ENCODE measurements around the gene UGT1A8.
"Not testable (repeated sequence)": the region's sequence is repeated elsewhere in the genome, so short reads cannot be mapped to it uniquely, and the experiment has no call there.

The UGT1A8 gene

DNA sequence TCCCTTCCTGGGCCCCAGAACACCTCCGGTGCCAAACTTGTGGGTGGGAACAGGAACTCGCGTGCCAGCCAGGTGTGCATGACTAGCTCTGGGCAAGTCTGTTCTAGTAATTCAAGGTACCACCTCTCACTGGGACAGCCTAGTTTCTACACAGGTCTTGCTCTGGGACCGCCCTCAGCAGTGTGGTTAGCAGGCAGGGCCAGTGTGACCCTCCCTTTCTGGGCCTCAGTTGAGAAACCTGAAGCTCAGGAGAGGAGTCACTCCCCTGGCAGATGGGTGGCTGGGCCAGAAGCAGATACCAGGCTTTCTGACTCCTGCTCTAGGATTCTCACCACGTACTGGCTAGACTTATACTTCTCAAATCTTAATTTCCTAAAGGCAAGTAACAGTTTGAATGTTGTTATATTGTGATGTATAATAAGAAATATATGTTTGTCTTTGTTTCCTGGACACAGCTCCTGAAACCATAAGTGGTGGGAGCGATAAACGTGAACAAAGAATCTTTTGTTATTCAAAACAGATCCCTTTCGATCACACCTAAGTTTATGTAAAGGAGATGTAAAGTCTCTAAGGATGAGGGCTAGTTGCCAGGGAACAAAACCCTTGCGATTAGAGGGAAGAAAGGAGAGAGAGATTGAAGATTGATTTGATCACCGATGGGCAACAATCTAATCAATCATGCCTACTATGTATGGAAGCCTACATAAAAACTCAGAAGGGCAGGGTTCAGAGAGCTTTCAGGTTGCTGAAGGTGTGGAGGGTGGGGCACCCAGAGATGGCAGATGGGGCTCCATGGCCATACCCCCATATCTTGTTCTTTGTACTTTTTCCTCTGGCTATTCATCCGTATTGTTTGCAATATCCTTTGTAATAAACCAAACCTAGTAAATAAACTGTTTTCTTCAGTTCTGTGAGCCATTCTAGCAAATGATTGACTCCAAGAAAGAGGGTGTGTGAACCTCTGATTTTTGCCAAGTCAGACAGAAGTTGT lies 74.3 kb downstream of the UGT1A8 start:
- no peak for DNase-seq (ENCODE audit: extremely low spot score)
- ChIA-PET CTCF (interaction anchor here (1.2 kb wide), 1 partner anchor 20 kb away, joined by 5 read pairs; no protein-coding TSS in a partner anchor), POLR2A (no interaction called here)
- TF ChIP-seq, protein P1, sequence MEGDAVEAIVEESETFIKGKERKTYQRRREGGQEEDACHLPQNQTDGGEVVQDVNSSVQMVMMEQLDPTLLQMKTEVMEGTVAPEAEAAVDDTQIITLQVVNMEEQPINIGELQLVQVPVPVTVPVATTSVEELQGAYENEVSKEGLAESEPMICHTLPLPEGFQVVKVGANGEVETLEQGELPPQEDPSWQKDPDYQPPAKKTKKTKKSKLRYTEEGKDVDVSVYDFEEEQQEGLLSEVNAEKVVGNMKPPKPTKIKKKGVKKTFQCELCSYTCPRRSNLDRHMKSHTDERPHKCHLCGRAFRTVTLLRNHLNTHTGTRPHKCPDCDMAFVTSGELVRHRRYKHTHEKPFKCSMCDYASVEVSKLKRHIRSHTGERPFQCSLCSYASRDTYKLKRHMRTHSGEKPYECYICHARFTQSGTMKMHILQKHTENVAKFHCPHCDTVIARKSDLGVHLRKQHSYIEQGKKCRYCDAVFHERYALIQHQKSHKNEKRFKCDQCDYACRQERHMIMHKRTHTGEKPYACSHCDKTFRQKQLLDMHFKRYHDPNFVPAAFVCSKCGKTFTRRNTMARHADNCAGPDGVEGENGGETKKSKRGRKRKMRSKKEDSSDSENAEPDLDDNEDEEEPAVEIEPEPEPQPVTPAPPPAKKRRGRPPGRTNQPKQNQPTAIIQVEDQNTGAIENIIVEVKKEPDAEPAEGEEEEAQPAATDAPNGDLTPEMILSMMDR (IDR thresholded peaks at IDR 0.05; ENCODE audit: control extremely low read depth, extremely low read depth, low read depth, missing control alignments): no peak

DNA sequence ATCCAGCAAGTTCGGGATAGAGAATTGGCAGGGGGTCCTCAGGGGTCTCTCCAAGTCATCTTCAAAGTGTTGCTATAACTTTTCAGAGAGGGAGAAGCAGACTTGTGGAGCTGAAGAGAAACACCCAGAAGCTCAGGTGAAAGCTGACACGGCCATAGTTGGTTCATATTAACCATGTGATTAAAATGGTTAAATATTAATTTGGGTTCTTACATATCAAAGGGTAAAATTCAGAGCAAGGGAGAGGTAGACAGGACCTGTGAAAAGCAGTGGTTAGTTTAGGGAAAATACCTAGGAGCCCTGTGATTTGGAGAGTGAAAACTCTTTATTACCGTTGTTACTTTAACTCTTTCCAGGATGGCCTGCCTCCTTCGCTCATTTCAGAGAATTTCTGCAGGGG lies 75.2 kb downstream of the UGT1A8 start, which contains the start of gene UGT1A6:
Gene UGT1A6 (plus strand): TSS at position 243 of the 400 bp plus-strand sequence. CDS start 115 bp downstream, at position 358.
- POLR2A ChIA-PET: no interaction called here
- TF ChIP-seq, protein P1 (IDR thresholded peaks at IDR 0.05; ENCODE audit: control extremely low read depth, extremely low read depth, low read depth, missing control alignments): no peak
- CTCF ChIA-PET: no interaction called here
- no peak for DNase-seq (ENCODE audit: extremely low spot score)

GRCh38 chr2:233693963-233694362 lies 76.5 kb downstream of the UGT1A8 start:
- ChIA-PET CTCF (no interaction called here), POLR2A (no interaction called here)
- TF ChIP-seq, protein P1 (IDR thresholded peaks at IDR 0.05; ENCODE audit: control extremely low read depth, extremely low read depth, low read depth, missing control alignments): no peak
- no peak for DNase-seq (ENCODE audit: extremely low spot score)

GRCh38 chr2:233698740-233699139 lies 81.3 kb downstream of the UGT1A8 start:
- TF ChIP-seq, protein P1 (IDR thresholded peaks at IDR 0.05; ENCODE audit: control extremely low read depth, extremely low read depth, low read depth, missing control alignments): no peak
- CTCF ChIA-PET: no interaction called here
- POLR2A ChIA-PET: no interaction called here
- DNase-seq (ENCODE audit: extremely low spot score): no peak

GRCh38 chr2:233699424-233700027 lies 82.1 kb downstream of the UGT1A8 start:
- ChIA-PET POLR2A (no interaction called here), CTCF (interaction anchor here (1.7 kb wide), 1 partner anchor 12 kb away, joined by 5 read pairs; no protein-coding TSS in a partner anchor)
- no peak for DNase-seq (ENCODE audit: extremely low spot score)
- TF ChIP-seq, protein P1 (IDR thresholded peaks at IDR 0.05; ENCODE audit: control extremely low read depth, extremely low read depth, low read depth, missing control alignments): no peak

GRCh38 chr2:233700028-233700635 lies 82.7 kb downstream of the UGT1A8 start:
- ChIA-PET CTCF (interaction anchor here (1.7 kb wide), 1 partner anchor 11 kb away, joined by 5 read pairs; no protein-coding TSS in a partner anchor), POLR2A (no interaction called here)
- DNase-seq (ENCODE audit: extremely low spot score): no peak
- TF ChIP-seq, protein P1 (IDR thresholded peaks at IDR 0.05; ENCODE audit: control extremely low read depth, extremely low read depth, low read depth, missing control alignments): no peak

- POLR2A ChIA-PET; CTCF ChIA-PET; DNase-seq (ENCODE audit: extremely low spot score): not testable (repeated sequence)
These were observed 83.4 kb downstream of the UGT1A8 start for GRCh38 chr2:233700842-233701241.

Data from GM10248 (cell line).